ENCODE results near the gene TET2.

Gene TET2

GRCh38 chr4:105145156-105145902 is 1.3 kb upstream of the TET2 start:
- no peak for DNase-seq

GRCh38 chr4:105145903-105146275 is 787 bp upstream of the TET2 start:
- no peak for DNase-seq

- DNase-seq = no peak
These were observed 408 bp downstream of the TET2 start for GRCh38 chr4:105147016-105147552.

GRCh38 chr4:105147553-105148161 is 981 bp downstream of the TET2 start:
- no peak for DNase-seq

- no peak for DNase-seq
These were observed 1.7 kb downstream of the TET2 start for GRCh38 chr4:105148356-105148755.

GRCh38 chr4:105148776-105149175 is 2.1 kb downstream of the TET2 start:
- DNase-seq = no peak

GRCh38 chr4:105149771-105150170 is 3.1 kb downstream of the TET2 start:
- no peak for DNase-seq

GRCh38 chr4:105150503-105150902 is 3.8 kb downstream of the TET2 start:
- DNase-seq = no peak

- no peak for DNase-seq
These were observed 7.1 kb downstream of the TET2 start for GRCh38 chr4:105153749-105154148.

GRCh38 chr4:105154576-105154975 is 7.9 kb downstream of the TET2 start:
- DNase-seq = no peak

- no peak for DNase-seq
These were observed 8.8 kb downstream of the TET2 start for GRCh38 chr4:105155426-105155825.

GRCh38 chr4:105158837-105159236 is 12.2 kb downstream of the TET2 start:
- DNase-seq = no peak

GRCh38 chr4:105162123-105162796 is 15.6 kb downstream of the TET2 start:
- DNase-seq = no peak

GRCh38 chr4:105164548-105164947 is 17.9 kb downstream of the TET2 start:
- no peak for DNase-seq

- DNase-seq = no peak
These were observed 19.4 kb downstream of the TET2 start for GRCh38 chr4:105166066-105166465.

GRCh38 chr4:105170711-105171110 is 24.0 kb downstream of the TET2 start:
- no peak for DNase-seq

- DNase-seq = no peak
These were observed 25.2 kb downstream of the TET2 start for GRCh38 chr4:105171912-105172311.

GRCh38 chr4:105174098-105174497 is 27.4 kb downstream of the TET2 start:
- DNase-seq = no peak

- no peak for DNase-seq
These were observed 33.1 kb downstream of the TET2 start for GRCh38 chr4:105179539-105180401.

- DNase-seq = no peak
These were observed 34.6 kb downstream of the TET2 start for GRCh38 chr4:105181259-105181658.

GRCh38 chr4:105182211-105182610 is 35.5 kb downstream of the TET2 start:
- DNase-seq = no peak

- no peak for DNase-seq
These were observed 37.8 kb downstream of the TET2 start for GRCh38 chr4:105184316-105184980.

All from DMS153 (cell line).